ENCODE results near the gene GPX1.
A peak's percentile ranks its signal among the peaks of the same experiment; 100 is the strongest.
"Not testable (repeated sequence)": the region's sequence is repeated elsewhere in the genome, so short reads cannot be mapped to it uniquely, and the experiment has no call there.

The GPX1 gene

GRCh38 chr3:49357443-49358216 is 523 bp downstream of the GPX1 start:
- not testable (repeated sequence) for DNase-seq (ENCODE audit: low spot score)

GRCh38 chr3:49357095-49357442 is 1.1 kb downstream of the GPX1 start:
- DNase-seq (ENCODE audit: low spot score) = not testable (repeated sequence)

- DNase-seq (ENCODE audit: low spot score) = no peak
These were observed 5.2 kb downstream of the GPX1 start for GRCh38 chr3:49352890-49353421.

GRCh38 chr3:49352281-49352680 is 5.9 kb downstream of the GPX1 start:
- no peak for DNase-seq (ENCODE audit: low spot score)

GRCh38 chr3:49351521-49352011 is 6.6 kb downstream of the GPX1 start:
- DNase-seq (ENCODE audit: low spot score) = no peak

- DNase-seq (ENCODE audit: low spot score) = no peak
These were observed 8.6 kb downstream of the GPX1 start for GRCh38 chr3:49349348-49350114.

- not testable (repeated sequence) for DNase-seq (ENCODE audit: low spot score)
These were observed 9.8 kb downstream of the GPX1 start for GRCh38 chr3:49348361-49348760.

- no peak for DNase-seq (ENCODE audit: low spot score)
These were observed 11.3 kb downstream of the GPX1 start for GRCh38 chr3:49346797-49347251.

- no peak for DNase-seq (ENCODE audit: low spot score)
These were observed 15.0 kb downstream of the GPX1 start for GRCh38 chr3:49343163-49343562.

GRCh38 chr3:49341996-49342395 is 16.2 kb downstream of the GPX1 start:
- DNase-seq (ENCODE audit: low spot score) = no peak

- peak; percentile 88 for DNase-seq (ENCODE audit: low spot score)
These were observed 18.0 kb downstream of the GPX1 start, which contains the start of gene USP4 for GRCh38 chr3:49339941-49340800. USP4 (minus strand) TSS chr3:49340053; CDS start chr3:49340024, 29 bp downstream.

GRCh38 chr3:49339581-49339940 is 18.6 kb downstream of the GPX1 start:
- peak; percentile 54 for DNase-seq (ENCODE audit: low spot score)

GRCh38 chr3:49333916-49334633 is 24.1 kb downstream of the GPX1 start:
- DNase-seq (ENCODE audit: low spot score) = no peak

- no peak for DNase-seq (ENCODE audit: low spot score)
These were observed 25.1 kb downstream of the GPX1 start for GRCh38 chr3:49333091-49333490.

- DNase-seq (ENCODE audit: low spot score) = no peak
These were observed 29.0 kb downstream of the GPX1 start for GRCh38 chr3:49329186-49329585.

- DNase-seq (ENCODE audit: low spot score) = not testable (repeated sequence)
These were observed 29.8 kb downstream of the GPX1 start for GRCh38 chr3:49328350-49328749.

- peak; percentile 38 for DNase-seq (ENCODE audit: low spot score)
These were observed 30.7 kb downstream of the GPX1 start for GRCh38 chr3:49327485-49327884.

GRCh38 chr3:49324768-49325167 is 33.4 kb downstream of the GPX1 start:
- no peak for DNase-seq (ENCODE audit: low spot score)

GRCh38 chr3:49316696-49317457 is 41.3 kb downstream of the GPX1 start:
- no peak for DNase-seq (ENCODE audit: low spot score)

- no peak for DNase-seq (ENCODE audit: low spot score)
These were observed 44.1 kb downstream of the GPX1 start for GRCh38 chr3:49313896-49314688.

All from HuH-7.5 (cell line).